Measurements from ENCODE around the gene DUSP15. TPM values are rescaled to one million over a fixed set of nuclear protein-coding genes. Genes with fewer than 3 reads are reported as not detected.

Gene DUSP15
- total RNA-seq, 1 donor from 2014 or later, result 2.5 TPM

GRCh38 chr20:31897541-31897940 is 27.2 kb upstream of the DUSP15 start:
- intact Hi-C loops (cut with DNase I), result no loop called here
- no peak for DNase-seq
- ATAC-seq (ENCODE audit: poor library complexity), result no peak

- DNase-seq (no peak), ATAC-seq (ENCODE audit: poor library complexity) (no peak)
- intact Hi-C loops (cut with DNase I), result no loop called here
Measured at GRCh38 chr20:31896049-31896448, 25.7 kb upstream of the DUSP15 start.

- ATAC-seq (ENCODE audit: poor library complexity), result peak; percentile 97
- DNase-seq, result no peak
- intact Hi-C loops (cut with DNase I), result no loop called here
Measured at GRCh38 chr20:31894980-31895675, 24.8 kb upstream of the DUSP15 start.

GRCh38 chr20:31890646-31891045 is 20.3 kb upstream of the DUSP15 start:
- intact Hi-C loops (cut with DNase I), result no loop called here
- DNase-seq (no peak), ATAC-seq (ENCODE audit: poor library complexity) (no peak)

- ATAC-seq (ENCODE audit: poor library complexity) (no peak), DNase-seq (no peak)
- intact Hi-C loops (cut with DNase I), result no loop called here
Measured at GRCh38 chr20:31883829-31884228, 13.5 kb upstream of the DUSP15 start.

- no peak for ATAC-seq (ENCODE audit: poor library complexity)
- intact Hi-C loops (cut with DNase I), result no loop called here
- no peak for DNase-seq
Measured at GRCh38 chr20:31881945-31882344, 11.6 kb upstream of the DUSP15 start.

GRCh38 chr20:31879143-31879987 is 9.0 kb upstream of the DUSP15 start:
- intact Hi-C loops (cut with DNase I), result no loop called here
- peak; percentile 97 for DNase-seq
- ATAC-seq (ENCODE audit: poor library complexity), result peak; percentile 99

GRCh38 chr20:31877684-31878083 is 7.4 kb upstream of the DUSP15 start:
- ATAC-seq (ENCODE audit: poor library complexity) (no peak), DNase-seq (no peak)
- intact Hi-C loops (cut with DNase I), result no loop called here

- ATAC-seq (ENCODE audit: poor library complexity) (no peak), DNase-seq (no peak)
- intact Hi-C loops (cut with DNase I), result no loop called here
Measured at GRCh38 chr20:31875671-31876070, 5.3 kb upstream of the DUSP15 start.

- intact Hi-C loops (cut with DNase I), result no loop called here
- DNase-seq (no peak), ATAC-seq (ENCODE audit: poor library complexity) (no peak)
Measured at GRCh38 chr20:31872406-31872805, 2.1 kb upstream of the DUSP15 start.

- no peak for DNase-seq
- no peak for ATAC-seq (ENCODE audit: poor library complexity)
- intact Hi-C loops (cut with DNase I), result no loop called here
Measured at GRCh38 chr20:31871618-31871954, 1.3 kb upstream of the DUSP15 start.

- ATAC-seq (ENCODE audit: poor library complexity) (no peak), DNase-seq (no peak)
Measured at GRCh38 chr20:31870726-31871617, 645 bp upstream of the DUSP15 start.

GRCh38 chr20:31869673-31869941 is 720 bp downstream of the DUSP15 start:
- ATAC-seq (ENCODE audit: poor library complexity) (no peak), DNase-seq (no peak)
- intact Hi-C loops (cut with DNase I), result no loop called here

More at GRCh38 chr20:31870726-31871617, 645 bp upstream of the DUSP15 start:
- intact Hi-C loops (cut with DNase I), result no loop called here

- intact Hi-C loops (cut with DNase I), result no loop called here
- no peak for ATAC-seq (ENCODE audit: poor library complexity)
- no peak for DNase-seq
Measured at GRCh38 chr20:31868853-31869672, 1.3 kb downstream of the DUSP15 start.

GRCh38 chr20:31866221-31866620 is 4.1 kb downstream of the DUSP15 start:
- no peak for DNase-seq
- intact Hi-C loops (cut with DNase I), result no loop called here
- ATAC-seq (ENCODE audit: poor library complexity), result no peak

- no peak for ATAC-seq (ENCODE audit: poor library complexity)
- no peak for DNase-seq
- intact Hi-C loops (cut with DNase I), result no loop called here
Measured at GRCh38 chr20:31864521-31865400, 5.6 kb downstream of the DUSP15 start.

GRCh38 chr20:31863296-31864085 is 6.8 kb downstream of the DUSP15 start:
- intact Hi-C loops (cut with DNase I), result no loop called here
- ATAC-seq (ENCODE audit: poor library complexity) (no peak), DNase-seq (no peak)
